NCI-H187 treated with DMSO at 0.1 percent for 48 hours (cell line): ENCODE measurements around the gene CCDC91.

Experiments used
- DNase-seq: peaks from one replicate; lab custom pipeline; 2025; lab: John Stamatoyannopoulos, UW

CCDC91 gene, protein sequence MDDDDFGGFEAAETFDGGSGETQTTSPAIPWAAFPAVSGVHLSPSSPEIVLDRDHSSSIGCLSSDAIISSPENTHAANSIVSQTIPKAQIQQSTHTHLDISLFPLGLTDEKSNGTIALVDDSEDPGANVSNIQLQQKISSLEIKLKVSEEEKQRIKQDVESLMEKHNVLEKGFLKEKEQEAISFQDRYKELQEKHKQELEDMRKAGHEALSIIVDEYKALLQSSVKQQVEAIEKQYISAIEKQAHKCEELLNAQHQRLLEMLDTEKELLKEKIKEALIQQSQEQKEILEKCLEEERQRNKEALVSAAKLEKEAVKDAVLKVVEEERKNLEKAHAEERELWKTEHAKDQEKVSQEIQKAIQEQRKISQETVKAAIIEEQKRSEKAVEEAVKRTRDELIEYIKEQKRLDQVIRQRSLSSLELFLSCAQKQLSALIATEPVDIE

DNA sequence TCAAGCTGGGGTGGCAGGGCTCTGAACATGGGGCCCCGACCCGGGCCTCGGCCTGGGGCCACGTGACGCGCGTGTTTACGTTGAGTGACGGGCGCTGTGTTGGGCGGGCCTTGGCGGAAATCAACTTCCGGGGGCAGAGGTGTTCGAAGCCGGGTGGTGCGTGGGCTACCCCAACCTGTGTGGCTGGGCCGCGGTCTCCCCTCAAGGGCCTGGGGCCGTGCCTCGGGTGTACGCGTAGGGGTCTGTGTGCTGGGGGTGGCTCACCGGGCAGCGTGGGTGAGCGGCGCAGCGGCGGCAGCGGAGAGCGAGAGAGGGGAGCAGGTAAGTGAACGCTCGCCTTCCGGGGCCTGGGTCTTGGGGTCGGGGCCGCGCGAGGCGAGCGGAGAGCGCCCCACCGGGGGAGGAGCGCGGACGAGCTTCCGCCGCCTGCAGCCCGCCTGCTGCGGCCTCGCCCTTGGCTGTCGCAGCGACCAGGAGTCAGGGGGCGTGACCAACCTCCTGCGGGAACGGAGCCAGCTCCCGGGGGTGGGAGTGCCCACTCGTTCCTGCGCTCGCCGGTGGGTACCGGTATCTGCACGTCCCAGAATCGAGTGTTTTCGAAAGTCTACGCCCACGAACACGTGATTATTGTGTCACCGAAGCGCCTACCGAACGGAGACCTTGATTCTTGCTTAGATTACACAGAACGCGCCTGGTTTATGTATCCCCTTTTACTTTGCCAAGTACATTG, at the start of gene CCDC91:
Gene CCDC91, plus strand, starts transcription at position 136 of the 730 bp plus-strand sequence. CDS start 66,760 bp downstream, outside the sequence.
- DNase-seq: no peak

DNA sequence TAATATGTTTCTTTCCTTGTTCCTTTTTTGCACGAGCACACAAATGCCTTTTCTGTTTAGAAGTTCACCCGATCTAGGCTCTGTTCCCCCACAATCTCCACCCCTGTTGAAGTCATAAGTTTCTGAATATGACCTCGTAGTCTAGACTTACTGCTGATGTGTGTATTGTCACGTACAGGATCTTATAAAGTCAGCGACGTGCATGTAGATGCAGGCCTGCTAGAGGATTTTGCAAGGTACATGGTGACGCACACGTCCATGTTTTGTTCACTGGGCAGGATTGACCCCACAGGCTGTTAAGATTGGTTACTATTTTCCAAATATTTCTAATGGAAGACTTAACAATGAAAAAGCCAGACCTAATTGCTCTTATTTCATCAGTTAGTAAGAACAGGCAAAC, 46.2 kb upstream of the CCDC91 start:
- DNase-seq: no peak

DNA sequence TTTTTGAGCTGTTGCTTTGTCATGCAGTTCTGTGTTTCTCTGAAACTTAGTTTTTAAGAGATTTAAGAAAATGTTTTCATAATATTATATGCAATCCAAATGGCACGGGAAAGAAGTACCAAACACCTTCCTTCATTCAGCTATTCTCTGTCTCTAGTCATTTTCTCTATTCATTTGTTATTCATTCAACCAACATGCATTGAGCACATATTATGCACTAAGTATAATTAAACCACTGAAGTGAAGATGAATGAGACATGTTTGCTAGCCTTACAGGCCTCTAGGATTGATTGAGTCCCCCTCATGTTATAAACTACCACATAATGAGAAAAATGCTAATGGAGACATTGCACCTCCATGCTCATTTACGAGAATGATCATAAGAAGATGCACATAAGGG, 45.7 kb upstream of the CCDC91 start:
- no peak for DNase-seq

DNA sequence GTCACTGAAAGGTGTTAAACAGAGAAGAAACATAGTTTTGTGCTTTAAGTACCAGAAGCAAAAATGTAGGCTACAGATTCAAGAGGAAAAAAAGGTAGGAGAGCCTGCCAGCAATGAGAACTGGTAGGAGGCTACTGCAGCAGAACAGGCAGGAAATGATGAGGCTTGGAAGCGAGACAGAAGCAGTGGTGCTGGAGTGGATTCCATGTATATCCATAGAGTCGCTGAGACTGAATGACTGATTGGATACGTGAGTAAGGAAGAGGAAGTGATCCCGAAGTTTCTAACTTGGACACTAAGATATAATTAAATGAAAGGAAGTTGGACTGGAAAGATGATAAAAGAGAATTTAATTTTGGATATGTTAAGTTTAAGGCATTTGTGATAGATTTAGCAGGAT, 45.0 kb upstream of the CCDC91 start:
- DNase-seq: no peak

DNA sequence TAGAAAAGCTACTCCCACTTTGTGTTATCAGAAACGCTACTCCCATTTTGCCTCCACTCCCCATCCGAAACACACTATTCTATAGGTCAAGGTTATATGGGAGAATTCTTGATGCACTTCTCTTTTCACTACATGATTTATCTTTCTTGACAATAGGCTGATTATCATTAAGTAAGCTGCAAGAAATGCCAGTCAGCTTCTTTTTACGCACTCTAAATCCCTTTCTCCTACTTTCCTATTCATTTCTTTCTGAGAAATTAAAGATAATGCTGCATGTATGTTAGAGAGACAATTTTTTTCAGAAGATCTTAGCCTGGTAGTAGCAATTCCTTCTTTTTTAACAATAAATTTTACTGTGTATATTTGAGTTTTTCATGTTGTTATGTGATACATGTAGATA, 41.0 kb upstream of the CCDC91 start:
- no peak for DNase-seq

DNA sequence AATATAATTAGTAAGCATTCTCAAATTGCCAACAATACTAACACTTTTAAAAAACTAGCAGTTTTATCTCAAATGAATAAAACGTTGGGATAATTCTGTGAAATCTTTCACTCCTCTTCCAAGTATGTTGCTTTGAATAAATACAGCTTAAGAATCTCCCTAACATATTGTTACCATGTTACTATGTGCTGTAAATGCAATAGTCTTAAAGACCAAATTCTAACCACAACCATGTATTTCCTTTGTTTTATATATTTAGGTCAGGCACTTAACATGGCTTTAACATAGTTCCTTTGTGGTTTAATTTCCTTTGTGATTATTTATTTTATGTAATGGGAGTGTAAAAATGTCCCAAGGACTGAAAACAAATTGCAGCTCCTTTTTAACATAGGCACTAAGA, 33.9 kb upstream of the CCDC91 start:
- DNase-seq: no peak

DNA sequence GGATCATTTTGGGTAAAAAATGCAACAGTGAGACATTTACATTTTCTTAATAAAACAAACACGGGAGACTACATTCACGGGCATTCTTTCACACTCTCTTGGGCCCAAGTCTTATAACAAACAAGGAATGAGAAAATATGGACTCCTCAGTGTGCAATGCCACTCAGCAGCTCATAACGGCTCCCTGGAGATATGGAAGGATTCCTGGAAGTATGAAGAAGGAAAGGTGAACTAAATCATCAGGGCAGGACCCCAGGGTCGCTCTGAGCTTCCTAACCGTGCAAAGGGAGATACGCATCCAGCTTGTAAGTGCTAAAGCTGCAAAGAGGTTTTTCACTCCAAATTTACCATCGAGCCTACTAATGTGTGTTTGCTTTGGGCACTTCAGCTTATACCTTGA, 33.5 kb upstream of the CCDC91 start:
- no peak for DNase-seq

DNA sequence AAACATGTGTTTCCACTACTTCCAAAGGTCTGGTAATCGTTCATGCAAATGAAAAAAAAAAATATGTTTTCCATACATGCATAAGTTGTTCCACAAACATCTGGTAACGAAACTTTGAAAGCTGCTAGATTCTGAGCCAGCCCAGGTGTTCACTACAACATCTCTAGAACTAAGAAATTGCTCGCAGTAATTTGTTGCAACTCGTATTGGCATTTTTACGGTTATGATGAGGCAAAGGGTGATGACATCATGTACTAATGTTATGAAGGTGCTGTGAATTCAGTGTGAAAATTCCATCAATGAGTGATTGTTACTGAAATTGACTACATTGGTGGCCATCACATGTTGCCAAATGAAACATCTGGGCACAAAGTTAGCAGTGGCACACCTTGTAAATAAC, 31.9 kb upstream of the CCDC91 start:
- no peak for DNase-seq

DNA sequence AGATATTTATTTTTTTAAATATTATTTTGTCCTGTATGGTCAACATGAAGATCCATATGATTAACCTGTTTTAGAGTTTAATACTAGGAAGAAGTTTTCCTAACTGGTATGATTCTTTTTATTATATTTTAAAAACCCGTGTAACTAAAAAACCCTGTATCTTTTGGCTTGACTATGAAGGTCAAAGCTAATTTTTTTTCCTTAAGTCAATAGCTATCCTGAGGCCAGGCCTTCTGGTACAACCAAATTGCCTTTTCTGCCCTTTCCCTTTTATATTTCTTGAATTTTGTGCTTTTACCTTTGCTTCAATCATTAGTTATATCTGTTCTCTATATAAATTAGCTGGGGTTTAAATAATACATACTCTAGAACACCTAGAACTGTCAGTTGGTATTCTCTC, 30.6 kb upstream of the CCDC91 start:
- no peak for DNase-seq

DNA sequence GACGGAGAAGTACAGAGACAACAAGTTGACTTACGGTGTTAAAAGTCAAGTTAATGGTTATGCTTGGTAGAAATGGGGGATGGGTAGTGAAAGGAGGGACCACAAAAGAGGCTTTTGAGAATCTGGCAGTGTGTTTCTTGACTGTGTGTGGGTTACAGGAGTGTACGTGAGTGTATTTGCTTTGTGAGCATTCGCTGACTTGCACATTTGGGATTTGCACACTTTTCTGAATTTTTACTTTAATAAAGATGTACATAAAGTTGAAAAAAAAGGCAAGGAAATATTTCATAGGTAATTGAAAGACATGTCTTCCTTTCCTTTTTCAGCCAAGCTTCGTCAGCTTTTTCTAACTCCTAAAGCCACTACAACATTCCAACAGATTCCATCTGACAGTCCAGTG, 28.6 kb upstream of the CCDC91 start:
- no peak for DNase-seq

DNA sequence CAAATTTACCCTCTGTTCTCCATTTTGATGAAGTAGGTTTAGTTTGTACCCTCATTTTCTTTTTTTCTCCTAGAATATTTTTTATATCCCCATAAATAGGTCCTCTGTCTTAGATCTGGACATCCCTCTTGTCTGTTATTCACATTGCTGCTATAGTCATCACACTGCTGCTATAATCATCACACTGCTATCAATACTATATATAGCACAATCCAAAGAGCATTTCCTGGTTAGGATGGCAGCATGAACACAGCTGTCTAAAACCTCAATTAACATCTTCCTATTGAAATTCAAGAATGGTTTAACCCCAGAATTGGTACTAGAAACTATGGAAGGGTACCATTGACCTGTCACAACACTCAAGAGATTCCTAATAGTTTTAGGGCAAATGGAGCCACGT, 27.6 kb upstream of the CCDC91 start:
- no peak for DNase-seq

DNA sequence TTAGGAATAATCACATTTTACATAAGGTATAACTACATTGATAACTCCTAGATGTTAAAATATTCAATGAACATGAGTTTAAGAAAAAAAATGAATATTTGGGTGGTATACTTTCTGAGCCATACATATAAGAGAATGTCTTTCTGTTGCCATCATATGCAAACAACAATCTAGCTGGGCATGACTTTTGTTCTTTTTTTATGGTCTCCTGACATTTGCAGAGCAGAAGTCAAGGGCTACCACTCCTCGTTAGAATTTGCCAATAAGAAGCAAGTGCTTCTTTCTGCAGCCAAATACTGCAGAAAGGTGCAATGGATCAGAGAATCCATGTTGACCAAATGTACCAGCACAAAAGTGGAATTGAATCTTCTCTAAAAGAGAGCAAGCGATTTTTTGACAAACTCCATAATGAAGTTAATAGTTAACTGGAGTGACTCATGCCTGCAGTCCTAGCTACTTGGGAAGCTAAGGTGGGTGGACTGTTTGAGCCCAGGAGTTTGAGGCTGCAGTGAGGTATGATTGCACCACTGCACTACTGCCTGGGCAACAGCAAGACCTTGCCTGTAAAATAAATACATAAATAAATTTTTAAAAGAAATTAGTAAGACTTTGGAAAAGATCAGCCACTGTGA, 25.5 kb upstream of the CCDC91 start:
- no peak for DNase-seq

DNA sequence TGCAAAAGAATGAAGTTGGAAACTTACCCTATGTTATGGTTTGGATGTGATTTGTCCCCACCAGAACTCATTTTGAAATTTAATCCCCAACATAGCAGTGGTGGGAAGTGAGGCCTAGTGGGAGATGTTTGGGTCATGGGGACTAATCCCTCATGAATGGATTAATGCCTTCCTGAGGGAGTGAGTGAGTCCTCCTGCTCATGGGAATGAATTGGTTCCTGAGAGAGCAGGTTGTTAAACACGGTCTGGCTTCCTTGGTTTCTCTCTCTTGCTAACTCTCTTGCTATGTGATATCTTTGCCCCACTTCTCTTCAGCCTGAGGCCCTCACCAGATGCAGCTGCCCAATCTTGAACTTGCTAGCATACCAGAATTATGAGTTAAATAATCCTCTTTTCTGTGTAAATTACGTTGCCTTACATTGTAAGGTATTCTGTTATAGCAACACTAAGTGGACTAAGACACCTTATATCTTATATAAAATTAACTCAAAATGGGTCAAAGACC, 22.2 kb upstream of the CCDC91 start:
- DNase-seq: no peak

DNA sequence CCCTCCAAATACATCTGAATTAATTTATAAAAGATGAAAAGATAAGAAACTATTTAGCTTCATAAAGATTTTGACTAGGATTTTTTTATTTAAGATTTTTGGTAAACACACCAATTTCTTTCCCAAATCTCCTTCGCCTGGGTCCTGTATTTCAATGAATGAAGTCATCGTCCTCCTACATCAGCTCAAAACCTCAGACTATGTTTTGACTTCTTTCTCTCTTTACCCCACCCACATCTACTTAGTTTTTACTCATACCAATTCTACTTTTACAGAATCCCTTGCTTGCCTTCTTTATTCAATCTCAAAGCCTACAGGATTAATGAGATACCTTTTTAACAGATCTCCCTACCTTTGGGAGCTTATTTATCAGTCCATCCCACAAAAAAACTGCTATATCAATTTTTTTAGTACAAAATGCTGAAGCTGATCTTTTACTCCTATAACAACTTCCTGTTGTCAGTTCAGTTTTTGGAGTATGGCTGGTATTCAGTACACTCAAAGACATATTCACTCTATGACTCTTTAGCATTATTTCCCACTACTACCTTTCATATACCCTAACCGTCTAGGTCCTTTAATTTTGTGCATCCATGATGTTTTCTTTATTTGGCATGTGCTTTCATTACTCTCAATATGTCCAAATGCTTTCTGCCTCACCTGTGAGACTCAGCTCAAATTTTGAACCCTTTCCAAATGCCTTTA, 18.7 kb upstream of the CCDC91 start:
- no peak for DNase-seq

DNA sequence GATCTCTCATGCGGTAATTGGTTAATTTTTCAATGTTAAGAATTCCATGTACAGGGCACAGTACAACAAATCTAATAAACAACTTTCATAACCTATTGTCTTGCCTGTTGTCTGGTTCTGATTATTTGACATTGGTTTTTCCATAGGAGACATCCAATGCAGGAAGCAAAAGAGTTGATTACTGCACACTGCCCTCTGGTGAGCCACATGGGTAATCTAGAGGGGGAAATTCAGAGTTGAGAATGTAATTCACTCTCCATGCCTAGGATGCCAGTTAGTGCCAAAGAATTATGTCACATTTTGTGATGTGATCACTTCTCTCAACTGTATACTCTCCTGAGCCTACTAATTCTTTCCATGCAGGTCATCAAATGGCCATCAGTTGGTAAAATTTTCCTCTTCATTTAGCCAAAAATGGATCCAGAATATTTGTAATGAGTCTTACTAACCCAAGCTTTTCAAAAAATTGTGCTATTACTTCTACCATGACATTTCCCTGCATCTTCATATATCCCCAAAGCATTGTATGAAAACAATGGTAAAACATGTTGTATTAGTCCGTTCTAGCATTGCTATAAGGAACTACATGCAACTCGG, 17.7 kb upstream of the CCDC91 start:
- peak; percentile 14 for DNase-seq

DNA sequence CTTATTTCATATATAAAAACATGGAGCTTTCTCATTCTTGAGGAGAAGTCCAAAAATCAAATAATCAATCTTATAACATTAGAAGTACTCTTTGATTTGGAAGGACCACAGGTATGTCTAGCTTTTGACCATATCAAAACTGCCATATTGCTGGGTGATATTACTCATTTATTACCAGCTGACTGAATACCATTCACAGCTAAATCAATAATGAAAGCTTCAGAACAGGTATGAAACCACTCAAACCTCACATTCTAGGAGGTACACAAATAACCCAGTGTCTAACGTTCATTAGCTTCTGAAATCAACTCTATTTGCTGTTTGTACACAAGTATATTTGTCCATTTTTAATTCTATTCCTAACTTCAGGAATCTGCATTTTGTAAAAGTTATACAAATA, 16.8 kb upstream of the CCDC91 start:
- no peak for DNase-seq

DNA sequence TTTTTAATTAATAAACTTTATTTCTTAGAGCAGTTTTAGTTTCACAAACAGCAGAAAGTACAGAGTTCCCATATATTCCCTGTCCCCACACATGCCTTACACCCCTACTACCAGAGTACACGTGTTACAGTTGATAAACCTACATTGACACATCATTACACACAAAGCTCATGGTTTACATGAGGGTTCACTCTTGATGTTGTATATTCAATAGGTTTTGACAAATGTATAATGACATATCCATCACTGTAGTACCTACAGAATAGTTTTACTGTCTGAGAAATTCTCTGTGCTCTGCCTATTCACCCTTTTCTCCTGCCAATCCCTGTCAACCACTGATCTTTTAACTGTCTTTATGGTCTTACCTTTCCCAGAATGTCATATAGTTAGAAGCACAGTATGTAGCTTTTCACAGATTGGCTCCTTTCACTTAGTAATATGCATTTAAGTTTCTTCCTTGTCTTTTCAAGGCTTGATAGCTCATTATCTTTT, 15.1 kb upstream of the CCDC91 start:
- DNase-seq: no peak

DNA sequence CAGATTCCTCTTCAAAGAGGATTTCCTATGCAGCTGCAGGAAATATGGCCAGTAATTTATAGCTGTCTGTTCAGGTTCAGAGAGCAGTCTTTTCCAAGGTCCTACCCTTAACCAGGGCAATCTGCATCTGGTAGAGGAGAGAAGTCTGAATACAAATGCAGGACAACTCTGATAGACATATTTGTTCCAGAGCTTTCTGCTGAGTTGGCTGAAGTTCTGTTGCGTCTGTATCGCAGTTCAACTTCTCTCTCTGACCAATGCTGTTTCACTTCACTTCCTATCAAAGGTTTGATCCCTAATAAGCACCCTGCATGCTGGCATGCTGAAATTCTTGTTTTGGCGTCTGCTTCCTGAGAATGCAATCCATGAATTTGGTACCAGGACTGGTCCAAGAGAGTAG, 14.0 kb upstream of the CCDC91 start:
- no peak for DNase-seq

DNA sequence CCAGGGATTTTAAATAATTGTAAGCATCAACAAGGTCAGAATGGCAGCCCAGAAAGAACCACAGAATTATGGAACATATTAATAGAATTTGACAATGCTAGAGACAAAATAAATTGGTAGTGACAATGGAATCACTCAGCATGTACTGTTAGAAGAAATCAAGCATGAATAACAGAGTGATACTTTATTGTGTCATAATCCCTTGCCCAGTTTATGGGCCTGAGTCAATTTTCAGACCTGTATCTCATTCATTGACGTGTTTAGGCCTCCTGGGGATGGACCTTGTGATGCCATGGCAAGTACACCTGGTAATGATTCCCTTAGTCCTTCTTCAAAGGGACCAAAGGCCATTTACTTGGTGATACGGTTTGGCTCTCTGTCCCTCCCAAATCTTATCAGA, 12.8 kb upstream of the CCDC91 start:
- DNase-seq: no peak

DNA sequence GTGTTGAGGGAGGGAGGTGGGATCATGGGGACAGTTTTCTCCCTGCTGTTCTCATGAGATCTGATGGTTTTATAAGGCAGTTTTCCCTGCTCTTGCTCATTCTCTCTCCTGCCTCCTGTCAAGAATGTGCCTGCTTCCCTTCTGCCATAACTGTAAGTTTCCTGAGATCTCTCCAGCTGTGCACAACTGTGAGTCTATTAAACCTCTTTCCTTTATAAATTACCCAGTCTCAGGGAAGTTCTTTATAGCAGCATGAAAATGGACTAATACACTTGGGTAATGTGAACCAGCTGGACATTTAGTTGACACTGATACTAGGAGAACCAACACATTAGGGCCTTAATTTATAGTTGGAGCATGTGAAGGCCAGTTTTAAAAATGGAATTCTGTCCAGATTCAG, 12.4 kb upstream of the CCDC91 start:
- no peak for DNase-seq

DNA sequence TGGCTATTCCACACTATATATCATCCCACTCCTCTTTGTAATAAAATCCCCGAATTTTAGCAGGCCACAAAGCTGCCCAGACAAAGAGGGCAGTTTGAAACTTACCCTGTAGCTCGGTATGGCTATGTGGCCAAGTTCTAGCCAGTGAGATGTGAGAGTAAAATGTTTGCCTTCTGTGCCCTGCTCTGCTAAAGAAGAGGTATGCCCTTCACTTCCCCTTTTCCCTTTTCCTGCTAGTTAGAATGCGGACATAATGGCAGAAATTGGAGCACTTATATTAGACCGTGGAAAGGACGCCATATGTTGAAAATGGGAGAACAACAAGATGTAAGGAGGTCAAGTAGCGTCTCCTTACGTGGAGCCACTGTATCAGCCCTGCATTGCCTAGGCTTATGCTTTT, 11.5 kb upstream of the CCDC91 start:
- DNase-seq: no peak

DNA sequence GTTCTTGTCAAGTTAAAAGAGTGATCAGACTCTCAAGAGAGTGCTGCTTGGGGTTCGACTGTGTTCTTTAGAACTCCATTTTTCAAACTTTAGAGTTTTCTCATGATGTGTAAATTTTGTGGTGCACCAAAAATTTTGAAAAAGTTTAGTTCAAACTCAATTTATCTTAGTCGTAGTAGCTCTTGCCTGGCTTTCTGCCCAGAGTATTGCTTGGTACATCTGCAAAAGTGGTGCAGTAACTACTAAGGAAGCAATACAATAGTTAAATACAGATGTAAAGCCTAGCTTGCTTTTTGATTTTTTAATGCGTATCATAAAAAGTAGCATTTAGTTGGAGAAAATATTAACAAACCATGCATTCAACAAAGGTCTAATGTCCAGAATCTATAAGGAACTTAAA, 9.5 kb upstream of the CCDC91 start:
- DNase-seq: no peak
